Epithelial cell of proximal tubule (primary cell): ENCODE data around the gene FMNL1. TPM values are rescaled to one million over a fixed set of nuclear protein-coding genes. Genes with fewer than 3 reads are reported as not detected.
"Not testable (repeated sequence)": the region's sequence is repeated elsewhere in the genome, so short reads cannot be mapped to it uniquely, and the experiment has no call there.

Source experiments
- DNase-seq: peaks from one replicate; pipeline ENCODE4 v3.0.0-alpha.2; 2011; ENCODE audit warnings: low read depth
- H3K4me3 ChIP-seq: 2 replicates; pipeline ENCODE4 v1.5.1; 2011; ENCODE audit warnings: low read depth, mild to moderate bottlenecking, low read length
- total RNA-seq: library from RNA; depleted of rRNA; stranded (reverse); fragments of >200 nt; gene quantifications from 2 replicates; pipeline ENCODE4 v1.2.3, GENCODE V29; 2015
- TF ChIP-seq, protein P1 (sequence below): conservative IDR thresholded peaks from 2 replicates; pipeline ENCODE4 v1.5.1; 2012; ENCODE audit warnings: low read depth, mild to moderate bottlenecking, low read length

The FMNL1 gene
- total RNA-seq, 1 donor from 2014 or later: 5.7 TPM

DNA sequence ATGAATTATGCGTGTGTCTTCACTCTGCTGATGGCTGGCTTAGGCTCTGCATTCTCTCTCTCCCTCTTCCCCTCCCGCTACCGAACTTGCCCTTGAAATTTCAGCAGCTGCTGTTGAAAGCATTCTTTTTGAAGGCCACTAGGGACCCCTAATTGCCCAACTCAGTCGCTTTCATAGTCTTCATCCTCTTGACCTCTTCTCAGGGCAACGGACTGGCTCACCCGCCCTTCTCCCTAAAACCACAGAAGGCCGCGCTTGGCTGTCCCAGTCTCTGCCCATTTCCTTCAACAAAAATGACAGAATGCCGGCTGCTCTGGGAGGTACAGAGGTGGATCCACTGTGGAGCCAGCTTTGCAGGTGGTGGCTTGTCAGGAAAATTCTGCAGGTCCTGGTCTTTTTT is 21.0 kb upstream of the FMNL1 start:
- no peak for DNase-seq
- TF ChIP-seq, protein P1, sequence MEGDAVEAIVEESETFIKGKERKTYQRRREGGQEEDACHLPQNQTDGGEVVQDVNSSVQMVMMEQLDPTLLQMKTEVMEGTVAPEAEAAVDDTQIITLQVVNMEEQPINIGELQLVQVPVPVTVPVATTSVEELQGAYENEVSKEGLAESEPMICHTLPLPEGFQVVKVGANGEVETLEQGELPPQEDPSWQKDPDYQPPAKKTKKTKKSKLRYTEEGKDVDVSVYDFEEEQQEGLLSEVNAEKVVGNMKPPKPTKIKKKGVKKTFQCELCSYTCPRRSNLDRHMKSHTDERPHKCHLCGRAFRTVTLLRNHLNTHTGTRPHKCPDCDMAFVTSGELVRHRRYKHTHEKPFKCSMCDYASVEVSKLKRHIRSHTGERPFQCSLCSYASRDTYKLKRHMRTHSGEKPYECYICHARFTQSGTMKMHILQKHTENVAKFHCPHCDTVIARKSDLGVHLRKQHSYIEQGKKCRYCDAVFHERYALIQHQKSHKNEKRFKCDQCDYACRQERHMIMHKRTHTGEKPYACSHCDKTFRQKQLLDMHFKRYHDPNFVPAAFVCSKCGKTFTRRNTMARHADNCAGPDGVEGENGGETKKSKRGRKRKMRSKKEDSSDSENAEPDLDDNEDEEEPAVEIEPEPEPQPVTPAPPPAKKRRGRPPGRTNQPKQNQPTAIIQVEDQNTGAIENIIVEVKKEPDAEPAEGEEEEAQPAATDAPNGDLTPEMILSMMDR: no peak
- no peak overlapping the region for H3K4me3 ChIP-seq

DNA sequence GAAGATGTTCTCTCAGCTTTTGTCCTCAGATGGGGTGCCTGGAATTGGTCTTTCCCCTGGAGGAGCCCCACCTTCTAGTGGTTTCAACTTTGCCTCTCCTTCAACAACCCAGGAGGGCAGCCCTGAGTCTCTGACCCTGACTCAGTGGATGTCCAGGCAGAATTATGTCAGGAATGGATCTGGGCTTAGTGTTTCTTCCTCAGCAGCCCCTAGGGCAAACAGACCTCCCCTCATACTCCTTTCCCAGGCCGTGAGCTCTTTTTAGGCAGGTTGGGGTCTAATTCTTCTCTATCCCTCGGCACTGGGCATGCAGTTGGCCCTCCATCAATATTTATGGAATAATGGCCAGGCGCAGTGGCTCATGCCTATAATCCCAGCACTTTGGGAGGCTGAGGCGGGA is 20.2 kb upstream of the FMNL1 start:
- H3K4me3 ChIP-seq: no peak overlapping the region

DNA sequence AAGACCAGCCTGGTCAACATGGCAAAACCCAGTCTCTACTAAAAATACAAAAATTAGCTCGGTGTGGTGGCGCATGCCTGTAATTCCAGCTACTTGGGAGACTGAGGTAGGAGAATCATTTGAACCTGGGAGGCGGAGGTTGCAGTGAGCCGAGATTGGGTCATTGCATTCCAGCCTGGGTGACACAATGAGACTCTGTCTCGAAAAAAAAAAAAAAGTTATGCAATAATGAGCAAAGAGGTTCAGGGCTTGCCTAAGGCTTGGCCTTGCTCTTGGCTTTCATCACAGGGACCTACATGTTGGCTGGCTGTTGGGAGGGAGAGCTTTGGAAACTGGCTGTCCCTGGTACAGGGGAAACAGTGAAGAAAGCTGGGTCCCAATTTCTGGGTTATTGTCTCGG is 19.8 kb upstream of the FMNL1 start:
- not testable (repeated sequence) for DNase-seq

More for the DNA sequence above, 20.2 kb upstream of the FMNL1 start:
- DNase-seq: no peak
- TF ChIP-seq, protein P1: no peak

DNA sequence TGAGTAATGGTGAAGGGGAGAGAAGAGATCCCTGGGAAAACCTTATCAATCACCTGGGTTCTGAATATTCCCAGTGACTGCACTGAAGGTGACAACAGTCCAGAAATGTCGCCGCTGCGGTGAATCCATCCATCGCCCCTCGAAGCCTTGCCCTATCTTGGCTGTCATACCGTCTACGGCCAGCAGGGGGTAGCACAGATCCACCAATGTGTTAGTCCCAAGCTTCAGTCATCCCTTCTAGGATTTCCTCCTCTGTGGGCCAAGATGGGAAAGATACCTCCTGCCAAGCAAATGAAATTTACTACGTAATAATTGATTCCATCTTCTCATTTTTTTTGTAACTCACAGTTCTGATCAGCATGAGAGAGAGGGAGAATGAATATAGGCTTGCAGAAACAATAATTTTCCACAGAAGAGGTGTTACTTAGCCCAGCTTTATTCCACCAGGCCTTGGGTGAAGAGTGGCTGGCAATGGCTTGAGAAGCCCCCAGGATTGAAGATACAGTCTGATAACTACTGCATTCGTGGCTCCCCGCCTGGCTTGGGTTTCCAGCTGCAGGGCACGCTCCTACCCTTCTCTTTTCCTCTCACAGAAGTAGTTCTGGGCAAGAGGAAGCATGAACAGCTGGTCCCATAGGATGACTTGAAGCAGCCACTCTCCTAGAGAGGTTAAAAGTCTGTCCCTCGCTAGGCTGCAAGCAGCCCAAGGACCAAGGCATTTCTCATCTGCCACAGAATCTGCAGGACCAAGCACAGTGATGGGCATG is 2.6 kb upstream of the FMNL1 start:
- no peak for DNase-seq
- TF ChIP-seq, protein P1: peak; percentile 93
- H3K4me3 ChIP-seq: no peak overlapping the region

More for the DNA sequence above, 19.8 kb upstream of the FMNL1 start:
- not testable (repeated sequence) for H3K4me3 ChIP-seq

DNA sequence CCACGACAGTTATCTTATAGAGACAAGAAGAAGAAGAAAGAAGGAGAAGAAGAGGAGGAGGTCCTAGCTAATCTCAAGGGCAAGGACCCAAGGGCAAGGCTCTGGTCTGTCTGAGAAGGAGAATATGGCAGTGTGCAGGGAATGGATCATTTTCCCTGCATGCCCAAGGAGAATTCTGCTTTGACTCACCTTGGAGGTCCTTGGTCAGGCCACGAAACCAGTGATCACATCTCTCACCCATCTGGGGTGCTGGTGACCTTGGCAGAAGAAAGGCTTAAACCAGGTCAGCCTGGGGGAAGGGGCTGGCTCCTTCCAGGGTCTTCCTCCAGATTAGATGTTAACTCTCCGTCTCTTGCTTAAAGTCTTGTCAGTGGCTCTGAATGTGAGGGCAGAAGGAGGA is 1.6 kb upstream of the FMNL1 start:
- TF ChIP-seq, protein P1: no peak
- no peak overlapping the region for H3K4me3 ChIP-seq
- no peak for DNase-seq

DNA sequence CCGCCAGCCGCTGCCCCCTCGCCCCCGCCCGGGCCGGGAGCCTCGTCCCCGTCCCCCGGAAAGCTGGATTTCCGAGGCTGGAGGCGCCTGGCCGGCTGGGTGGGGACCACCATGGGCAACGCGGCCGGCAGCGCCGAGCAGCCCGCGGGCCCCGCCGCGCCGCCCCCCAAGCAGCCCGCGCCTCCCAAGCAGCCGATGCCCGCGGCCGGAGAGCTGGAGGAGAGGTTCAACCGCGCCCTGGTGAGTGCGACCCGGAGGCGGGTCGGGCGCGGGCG is 266 bp downstream of the FMNL1 start:
- TF ChIP-seq, protein P1: no peak
- no peak for DNase-seq
- peak overlapping the region; percentile 60 for H3K4me3 ChIP-seq

DNA sequence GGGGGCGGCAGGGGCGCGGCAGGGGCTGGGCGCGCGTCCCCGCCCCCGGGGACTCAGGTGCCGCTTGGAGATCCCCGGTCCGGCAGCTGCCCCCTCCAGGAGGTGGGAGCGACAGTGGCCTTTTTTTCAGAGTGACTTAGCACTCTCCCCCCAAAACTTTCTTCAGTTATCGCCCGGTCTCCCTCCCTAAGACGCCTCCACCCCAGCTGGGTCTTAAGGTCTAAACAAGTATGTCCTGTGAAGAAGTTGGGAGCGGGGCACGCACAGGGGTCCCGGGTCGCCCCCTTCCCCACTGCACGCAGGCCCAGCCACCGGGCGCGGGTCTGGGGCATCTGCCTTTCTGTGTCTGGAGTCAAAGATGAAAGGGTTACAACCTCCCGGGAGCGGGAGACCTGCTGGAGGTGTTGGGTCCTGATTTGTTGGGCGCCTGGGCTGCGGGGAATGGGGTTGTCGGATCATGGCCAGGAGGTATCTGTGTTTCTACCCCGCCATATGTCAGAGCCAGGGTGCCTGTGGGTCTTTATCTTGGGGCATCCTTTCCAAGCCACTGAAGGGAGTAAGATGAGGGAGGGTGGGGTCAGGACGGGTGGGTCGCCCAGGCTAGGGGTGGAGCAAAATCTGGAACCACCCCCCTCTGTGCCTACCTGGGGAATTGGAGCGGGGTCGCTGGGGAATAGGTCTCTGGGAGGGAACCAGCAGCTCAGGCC is 757 bp downstream of the FMNL1 start:
- DNase-seq: no peak
- H3K4me3 ChIP-seq: peak overlapping the region; percentile 60
- TF ChIP-seq, protein P1: no peak
